Midbrain (tissue), 1 donor: ENCODE data around the gene CDH13.

Source experiments
- DNase-seq: peaks from one replicate; lab custom pipeline; 2025; lab: John Stamatoyannopoulos, UW

CDH13 gene

DNA sequence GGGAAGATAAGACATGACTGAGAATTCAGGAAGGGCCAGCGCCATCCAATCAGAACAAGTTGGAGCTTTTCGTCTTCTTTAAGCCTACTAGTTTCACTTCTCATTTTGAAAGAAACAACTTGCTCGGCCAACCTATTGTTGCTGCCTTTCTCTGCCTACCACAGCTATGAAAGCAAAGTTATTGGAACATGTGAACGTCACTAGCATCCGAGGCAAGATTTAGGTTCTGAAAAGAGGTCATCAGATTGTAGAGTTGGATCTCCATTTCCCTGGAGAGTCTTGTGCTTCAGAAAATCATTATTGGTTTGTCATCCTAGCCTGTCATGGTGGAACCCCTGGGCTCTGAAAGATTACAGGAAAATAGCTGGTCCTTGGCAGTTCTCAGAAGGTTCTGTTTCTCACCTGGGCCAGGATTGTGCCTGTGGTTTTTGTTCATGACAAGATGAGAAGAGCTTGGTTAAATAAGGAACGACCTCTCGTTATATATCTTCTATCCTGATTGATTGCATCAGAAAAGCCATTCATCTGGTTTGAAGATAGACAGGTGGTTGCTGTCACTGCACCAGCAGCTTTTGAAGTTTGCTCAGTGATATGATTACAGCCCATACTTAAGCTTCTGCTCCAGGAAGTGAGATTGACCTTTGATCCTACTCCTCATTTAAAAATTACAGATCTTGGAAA, 25.3 kb downstream of the CDH13 start:
- DNase-seq, result no peak

DNA sequence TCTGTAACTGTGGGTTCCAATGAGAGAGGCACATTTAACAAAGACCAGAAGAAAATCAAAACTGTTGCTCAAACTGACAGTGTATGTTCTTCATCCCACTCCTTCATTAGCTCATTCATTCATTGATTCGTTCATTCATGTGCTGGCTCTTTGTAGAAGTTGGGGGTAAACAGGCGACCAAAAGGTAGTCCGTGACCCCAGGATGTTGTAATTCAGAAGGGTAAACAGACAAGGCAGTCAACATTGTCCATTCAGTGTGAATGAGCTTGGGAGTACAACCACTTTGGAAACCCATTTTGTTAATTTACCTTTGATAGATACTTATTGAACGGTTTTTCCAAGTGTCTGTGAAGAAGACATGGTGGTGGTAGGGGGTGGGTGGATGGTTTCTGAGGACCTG, 26.1 kb downstream of the CDH13 start:
- DNase-seq, result no peak

DNA sequence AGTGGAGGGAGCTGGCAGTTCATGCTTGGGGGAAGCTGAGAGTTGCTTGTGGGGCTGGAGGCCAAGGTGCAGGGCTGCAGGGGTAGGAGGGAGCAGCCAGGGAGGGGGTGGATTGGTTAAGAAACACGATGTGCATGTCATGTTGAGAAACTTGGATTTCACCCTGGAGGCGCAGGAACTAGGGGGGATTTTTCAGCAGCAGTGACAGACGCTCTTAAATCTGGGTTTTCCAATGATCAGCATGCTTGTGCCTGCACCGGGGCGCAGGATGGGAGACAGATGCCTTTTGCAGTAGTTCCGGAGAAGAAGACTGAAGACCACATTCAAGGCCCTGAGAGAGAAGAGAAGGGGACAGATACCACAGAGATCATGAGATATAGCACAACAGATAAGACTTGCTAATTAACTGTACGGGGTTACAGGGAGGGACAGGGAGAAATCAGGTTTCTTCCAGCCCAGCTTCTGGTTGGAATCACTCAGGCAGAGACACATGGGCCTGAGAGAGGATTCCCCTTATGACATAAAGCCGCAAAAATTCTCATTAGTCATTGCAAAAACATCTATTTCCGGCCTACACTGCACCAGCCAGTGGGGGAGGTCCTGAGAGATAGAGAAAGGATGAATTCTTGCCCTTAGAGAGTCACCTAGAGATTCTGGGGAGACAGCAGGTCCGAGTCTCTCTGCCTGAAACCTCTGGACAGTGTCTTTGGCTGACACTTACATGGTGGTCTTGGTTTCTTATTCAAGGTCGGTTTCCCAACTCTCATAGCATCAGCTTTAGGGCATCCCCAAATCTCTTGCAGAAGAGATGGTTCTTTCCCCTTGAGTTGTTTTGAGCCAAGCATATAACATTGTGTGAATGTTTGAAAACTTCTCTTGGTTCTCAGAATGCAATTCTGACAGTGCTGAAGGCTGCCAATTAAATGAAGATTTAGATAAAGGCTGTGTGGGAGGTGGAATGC, 27.1 kb downstream of the CDH13 start:
- DNase-seq, result no peak

DNA sequence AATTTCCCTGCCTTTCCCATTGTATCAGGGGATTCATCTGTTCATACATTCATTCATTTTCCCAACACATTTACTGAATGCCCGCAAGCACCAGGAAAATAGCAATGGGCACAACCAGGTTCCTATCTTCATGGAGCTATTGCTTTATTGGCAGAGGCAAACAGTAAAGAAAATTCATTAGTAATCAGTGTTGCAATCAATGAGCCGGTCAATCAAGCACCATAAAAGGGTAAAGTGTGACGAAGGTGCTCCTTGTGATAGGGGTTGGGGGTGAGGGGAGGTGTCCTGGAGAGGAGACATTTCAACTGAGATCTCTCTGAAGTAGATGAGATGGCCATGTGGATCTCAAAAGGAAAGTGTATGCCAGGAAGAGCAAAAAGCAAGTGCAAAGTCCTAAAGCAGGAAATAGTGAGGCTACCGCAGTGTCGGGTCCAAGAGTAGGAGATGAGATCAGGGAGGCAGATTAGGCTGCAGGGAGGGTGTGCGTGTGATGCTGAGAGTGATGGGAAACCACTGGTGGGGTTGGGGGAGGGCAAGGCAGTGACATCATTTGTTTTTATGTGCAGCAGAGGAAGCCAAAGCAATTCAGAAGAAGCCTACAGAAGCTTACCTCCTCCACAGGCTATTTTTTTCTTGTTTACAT, 28.4 kb downstream of the CDH13 start:
- DNase-seq, result no peak

DNA sequence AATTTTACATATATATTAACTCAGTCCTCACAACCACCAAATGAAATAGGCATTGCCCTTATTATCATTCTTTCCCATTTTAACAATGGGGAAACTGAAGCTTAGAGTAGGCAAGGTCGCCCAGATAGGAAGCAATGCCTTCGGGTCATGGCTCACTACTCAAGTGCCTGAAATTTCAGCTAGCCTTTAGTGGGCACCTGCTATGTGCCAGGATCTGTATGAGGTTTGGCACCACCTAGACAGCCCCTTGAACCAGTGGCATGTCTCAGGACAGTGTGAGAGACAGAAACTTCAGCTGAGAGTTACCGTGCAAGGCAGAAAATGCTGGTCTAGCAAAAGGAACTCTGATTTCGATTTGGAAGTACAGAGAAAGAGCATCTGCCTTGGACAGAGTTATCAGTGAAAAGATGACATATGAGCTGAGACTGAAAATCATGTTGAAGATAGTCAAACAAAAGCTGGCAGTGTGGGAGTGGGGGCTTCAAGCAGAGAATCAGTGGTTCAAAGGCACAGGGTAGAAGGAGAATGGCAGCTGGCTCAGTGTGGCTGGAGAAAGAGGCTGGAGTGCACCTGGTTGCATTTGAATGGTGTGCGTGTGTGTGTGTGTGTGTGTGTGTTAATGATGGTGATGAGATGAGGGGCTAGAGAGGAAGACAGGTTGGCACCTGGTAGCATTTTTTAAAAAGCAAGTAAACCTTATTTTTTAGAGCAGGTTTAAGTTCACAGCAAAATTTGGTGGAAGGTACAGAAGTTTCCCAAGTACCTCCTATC, 29.1 kb downstream of the CDH13 start:
- DNase-seq, result no peak

DNA sequence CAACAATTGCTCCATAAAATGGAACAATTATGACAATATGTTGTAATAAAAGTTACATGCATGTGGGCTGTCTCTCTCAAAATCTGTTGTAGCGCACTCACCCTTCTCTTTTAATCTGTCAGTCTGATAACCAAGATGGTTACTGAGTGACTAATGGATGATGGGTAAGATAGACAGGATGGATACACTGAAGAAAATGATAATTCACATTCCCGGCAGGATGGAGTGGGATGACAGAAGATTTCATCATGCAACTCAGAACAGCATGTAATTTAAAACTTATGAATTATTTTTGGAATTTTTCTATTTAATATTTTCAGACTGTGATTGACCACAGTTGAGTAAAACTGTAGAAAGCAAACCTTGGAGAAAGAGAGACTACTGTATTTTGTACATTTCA, 30.5 kb downstream of the CDH13 start:
- DNase-seq, result no peak

DNA sequence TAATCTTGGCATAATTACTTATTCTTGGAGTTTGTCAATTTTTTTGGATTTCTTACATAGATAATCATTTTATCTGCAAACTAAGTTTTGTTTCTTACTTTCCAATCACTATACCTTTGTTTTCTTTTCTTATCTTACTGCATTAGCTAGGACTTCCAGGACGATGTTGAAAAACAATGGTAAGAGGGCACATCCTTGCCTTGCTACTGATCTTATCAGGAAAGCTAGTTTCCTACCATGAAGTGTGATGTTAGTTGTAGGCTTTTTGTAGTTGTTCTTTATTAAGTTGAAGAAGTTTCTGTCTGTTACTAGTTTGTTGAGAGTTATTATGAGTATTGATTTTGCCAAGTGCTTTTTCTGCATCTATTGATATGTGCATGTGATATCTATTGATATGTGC, 31.0 kb downstream of the CDH13 start:
- DNase-seq, result no peak

DNA sequence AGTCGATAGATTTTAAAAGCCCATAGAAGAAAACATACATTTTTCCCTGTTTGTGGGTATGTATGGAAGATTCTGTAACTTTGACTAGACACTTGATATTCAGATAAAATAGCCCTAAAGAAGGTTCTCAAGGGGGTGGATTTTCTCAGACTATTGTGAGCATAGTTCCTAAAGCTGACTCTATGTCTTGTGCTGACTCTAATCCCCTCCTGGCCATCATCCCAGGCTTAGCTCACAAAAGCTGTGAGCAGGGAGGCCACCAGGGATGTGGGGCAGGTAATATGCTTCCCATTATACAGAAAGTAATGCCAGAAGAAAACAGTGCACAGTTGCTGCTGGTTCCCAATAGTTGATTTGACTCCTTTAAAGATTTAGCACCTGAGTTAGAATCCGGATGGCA, 32.0 kb downstream of the CDH13 start:
- no peak for DNase-seq

DNA sequence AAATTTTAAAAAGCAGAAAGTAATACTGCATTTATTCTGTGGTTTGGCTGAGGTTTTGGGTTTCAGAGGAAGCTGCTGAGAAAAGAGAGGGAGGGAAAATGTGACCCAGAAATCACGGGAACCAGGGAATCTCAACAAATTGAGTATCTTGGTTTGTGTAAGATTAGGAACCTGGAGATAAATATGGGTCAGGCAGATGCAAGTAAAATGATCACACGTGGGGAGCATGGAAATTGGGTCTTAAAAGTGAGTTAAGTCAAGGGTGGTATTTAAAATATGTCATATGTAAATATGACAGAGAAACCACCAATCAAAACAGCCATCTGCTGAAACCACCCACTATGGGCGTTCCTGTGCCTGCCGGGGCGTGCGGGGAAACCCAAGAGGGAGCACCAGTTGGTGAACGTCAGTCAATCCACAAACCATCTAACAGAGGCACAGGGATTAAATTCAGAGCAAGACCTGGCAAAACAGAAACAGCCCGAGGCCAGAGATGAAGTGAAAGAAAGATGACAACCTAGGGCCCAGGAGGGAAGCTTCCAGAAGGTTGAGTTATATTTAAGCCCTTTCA, 33.4 kb downstream of the CDH13 start:
- DNase-seq, result no peak

DNA sequence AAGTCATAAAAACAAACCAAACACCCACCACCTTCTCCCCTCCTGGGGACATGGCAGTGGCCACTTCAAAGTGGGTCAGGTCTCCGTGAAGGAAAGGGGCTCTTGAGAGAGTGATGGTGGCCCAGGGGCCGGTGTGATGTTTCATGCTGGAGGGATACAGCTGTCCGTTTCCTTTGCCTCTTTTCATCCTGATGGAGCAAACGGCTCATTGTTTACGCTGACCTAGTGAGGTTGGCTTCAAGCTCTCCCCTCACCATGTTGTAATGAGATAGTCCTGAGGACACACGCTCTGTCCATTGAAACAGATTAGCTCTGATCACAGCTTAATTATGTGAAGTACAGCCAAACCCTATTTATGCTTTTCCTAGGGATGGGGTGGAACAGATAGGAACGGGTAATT, 34.2 kb downstream of the CDH13 start:
- no peak for DNase-seq

DNA sequence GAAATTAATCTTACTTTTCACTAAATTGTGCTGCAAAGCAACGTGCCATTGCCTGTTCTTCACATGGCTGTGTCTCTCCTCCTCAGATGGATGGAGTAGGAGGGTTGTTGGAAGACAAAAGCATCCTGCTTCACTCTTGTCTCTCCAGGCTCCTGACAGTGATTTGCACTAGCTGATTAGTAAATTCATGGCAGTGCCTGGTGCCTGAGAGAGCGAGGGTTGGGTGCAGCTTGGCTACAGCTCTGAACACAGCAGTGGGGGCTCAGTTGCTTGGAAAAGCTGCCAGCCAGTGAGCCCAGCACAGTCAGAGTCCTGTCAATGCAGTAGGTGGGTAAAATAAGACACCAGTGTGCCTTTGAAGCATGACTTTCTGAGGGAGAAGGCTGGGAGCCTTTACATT, 37.4 kb downstream of the CDH13 start:
- DNase-seq, result no peak

DNA sequence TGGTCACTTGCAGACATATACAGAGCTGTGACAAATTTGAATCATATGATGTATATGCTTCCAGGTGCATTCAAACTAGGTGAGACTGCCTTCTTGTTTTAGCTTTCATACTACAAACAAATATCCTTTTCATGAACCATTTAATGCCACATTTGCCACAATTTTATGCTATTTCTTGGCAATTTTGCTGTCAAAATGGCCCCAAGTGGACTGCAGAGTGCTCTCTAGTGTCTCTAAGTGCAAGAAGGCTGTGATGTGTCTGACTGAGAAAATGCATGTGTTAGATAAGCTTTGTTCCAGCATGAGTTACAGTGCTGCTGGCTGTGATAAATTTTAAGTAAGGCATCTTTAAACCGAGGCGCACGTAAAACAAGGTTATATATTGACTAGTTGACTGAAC, 38.3 kb downstream of the CDH13 start:
- DNase-seq, result no peak

DNA sequence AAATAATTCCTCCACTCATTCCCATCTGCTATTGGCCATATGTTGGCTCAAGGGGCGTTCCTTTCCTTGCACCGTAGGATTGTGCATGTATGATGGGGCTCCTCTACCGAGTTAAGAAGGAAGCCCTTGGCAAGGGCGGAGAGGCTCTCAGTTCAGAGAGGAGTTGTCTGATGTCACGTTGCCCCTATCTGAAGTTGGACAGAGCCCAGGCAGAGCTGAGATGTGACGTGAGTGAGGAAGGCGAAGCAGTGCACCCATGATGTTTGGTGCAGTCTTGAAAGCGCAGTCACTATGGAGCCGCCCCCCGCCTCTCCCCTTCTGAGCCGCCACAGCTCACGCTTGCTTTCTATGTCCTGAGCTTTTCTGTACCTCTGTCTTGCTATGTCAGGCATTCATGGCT, 40.7 kb downstream of the CDH13 start:
- DNase-seq, result no peak

DNA sequence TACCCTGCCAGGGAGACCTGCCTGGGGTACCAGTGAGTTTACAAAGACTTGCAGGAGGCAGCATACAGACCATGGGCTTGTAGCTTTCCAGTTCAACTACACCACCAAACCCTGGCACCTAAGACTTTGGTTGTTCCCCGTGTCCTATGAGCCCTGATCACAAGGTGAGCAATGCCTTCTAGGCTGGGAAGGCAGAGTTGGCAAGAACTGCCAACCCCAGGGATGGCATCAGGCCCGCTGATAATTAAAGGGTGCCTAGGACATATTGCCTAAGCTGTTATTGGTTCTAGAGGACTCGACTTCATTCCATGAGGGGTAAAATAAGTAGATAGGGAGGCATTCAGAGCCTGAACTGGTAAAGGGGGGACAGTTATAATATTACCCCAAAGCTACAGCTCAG, 41.3 kb downstream of the CDH13 start:
- no peak for DNase-seq

DNA sequence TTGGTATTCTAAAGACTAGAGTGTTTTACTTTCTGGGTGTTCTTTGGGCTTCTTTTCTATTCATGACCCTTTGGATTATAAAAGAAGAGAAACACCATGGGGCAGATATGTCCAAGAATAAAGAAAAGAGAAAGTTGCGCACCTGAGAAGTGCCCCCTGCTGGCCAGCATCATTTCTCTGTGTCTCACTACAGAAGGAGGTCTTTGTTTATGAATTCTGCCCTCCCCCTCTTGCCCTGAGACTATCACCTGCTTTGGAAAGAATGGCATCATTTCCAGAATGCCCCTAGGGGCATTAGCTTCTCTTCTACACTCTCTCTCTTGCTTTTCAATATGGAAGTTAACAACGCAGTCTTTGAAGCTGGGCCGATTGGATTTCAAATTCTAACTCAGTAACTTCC, 45.0 kb downstream of the CDH13 start:
- no peak for DNase-seq

DNA sequence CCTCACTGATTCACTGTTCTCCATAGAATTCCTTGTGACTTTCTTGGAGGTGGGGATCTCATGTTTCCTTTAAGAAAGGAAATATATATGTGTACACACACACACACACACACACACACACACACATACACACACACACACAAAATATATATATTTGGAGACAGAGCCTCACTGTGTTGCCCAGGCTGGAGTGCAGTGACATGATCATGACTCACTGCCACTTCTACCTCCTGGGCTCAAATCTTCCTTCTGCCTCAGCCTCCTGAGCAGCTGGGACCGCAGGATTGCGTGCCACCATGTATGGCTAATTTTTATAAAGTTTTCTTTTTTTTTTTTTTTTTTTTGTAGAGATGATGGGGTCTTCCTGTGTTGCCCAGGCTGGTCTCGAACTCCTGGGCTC, 45.9 kb downstream of the CDH13 start:
- no peak for DNase-seq

DNA sequence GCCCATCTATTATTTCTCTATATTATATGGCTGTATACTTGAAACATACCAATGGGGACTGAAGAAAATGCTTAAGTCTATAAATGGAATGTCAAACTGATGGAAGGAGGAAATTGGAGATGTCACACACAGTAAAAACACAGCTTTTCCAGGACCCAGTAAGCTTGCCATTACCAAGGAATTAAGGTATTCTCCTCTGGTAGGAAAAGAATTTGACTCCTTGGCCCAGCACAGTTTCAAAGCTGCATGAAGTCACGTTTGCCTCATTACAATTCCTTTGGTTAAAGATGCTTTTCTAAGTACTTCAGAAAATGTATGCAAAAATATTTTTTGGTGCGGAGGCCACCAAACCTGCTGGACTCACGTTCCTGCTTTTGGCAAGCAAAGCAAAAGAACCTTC, 48.5 kb downstream of the CDH13 start:
- no peak for DNase-seq

DNA sequence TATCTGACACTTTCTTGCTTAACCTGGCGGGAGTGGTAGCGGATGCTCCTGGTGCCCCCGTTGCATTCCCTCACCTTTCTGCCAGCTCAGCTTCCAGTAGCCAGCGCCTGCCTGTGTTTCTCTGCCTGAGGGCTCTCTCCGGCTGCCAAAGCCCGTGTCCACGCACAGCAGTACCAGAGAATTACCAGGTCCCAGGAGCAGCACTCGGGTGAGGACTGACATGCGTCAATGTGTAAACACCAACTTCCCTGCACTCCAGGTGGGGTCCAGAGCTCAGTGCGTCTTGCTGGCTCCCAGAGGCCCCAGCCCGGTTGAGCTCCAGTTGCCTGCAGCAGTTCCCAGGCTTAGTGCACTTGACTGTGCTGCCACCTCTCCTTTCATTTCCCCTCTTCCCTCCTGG, 54.8 kb downstream of the CDH13 start:
- DNase-seq, result no peak

DNA sequence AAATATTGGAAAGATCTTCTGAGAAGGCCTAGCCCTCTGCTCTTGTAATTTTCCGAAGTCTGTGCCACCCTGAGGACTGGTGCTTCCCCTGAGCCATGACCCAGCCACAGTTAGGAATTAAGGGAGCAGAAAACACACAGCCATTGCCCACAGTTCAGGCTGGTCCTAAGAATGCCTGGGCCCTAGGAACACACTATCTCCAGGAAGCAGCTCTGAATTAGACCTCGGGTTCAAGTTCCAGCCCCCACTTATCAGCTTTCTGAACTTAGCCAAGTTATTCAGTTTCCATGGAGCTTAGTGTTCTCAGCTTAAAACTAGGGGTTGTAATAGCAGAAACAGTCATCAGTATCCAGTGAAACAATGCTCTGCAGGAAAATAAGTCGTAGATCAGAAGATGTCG, 56.0 kb downstream of the CDH13 start:
- no peak for DNase-seq

DNA sequence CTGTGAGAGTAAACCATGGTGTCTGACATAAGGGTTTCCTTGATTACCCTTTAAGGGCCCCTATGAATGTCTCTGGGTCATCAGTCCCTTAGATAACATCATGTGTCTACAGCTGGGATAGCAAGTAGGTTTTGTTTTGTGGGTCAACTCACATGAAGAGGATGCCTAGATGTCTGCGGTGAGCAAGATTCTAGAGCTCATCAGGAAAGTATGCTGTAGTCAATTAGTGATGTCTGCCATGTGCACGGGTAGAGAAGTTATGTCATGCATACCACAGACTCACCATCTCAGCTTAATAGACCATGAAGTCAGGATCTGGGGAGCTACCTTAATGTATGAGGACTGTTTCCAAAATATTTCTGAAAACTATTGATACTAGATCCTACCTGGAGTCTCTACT, 57.5 kb downstream of the CDH13 start:
- DNase-seq, result no peak

DNA sequence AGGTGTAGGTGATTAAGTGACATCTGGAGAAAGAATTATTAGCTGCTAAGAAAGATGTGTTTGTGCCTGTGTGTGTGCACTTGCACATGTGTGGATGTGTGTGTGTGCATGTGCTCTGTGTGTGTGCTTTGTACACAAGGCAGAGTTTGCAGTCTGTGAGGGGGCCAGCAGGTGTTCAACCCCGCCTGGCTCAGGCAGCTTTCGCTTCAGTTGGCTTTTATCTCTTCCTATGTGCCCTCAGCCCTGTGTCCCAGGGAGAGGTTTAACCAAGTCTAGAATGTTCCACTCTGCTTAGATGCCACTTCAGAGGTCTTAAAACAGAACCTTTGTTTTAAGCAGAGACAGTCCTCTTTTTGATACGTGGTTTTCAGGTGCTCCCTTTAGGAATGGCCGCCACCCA, 58.8 kb downstream of the CDH13 start:
- DNase-seq, result no peak
